Stimulated activated naive CD4-positive, alpha-beta T cell treated with Interleukin-2 at 50 U/mL for 16 hours (primary cell): ENCODE results near the gene KIF12.
"Not testable (repeated sequence)": the region's sequence is repeated elsewhere in the genome, so short reads cannot be mapped to it uniquely, and the experiment has no call there.

Experiments
- DNase-seq: peaks from one replicate; lab custom pipeline; 2025; lab: John Stamatoyannopoulos, UW

KIF12 gene

DNA sequence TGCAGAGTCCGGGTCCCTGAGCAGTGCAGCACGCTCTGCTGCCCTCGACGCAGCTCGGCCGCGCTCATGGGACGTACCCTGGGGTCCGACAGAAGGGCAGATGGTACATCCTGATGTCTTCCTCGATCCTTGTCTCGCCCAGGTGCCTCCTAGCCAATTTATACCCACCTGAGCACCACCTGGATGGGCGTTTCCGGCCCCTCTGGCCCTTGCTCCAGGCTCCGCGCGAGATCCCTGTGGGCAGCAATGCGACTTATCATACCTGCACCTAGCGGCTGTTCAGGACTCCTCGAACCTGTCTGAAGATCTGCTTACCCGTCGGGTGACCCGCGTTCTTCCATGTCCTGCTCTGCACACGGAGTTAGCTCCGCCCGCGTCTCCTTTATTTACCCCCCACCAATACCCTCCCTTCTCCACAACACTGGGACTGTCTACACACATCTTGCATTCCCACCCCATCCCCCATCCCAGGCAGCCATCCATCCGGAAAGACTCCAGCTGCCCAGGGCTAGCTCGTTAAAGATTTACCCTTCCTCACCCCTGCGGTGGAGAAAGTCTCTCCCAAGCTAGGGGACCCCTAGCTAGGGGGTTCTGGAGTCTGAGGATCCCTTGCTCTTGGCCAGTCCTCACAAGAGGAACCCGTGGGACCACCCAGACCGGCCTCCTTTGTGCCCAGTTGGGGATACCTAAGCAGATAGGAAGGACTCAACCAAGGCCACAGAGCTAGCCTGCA, at the start of gene KIF12:
TSS of gene KIF12 (minus strand) at position 357 of the 733 bp plus-strand sequence. CDS start at position 341, 16 bp downstream.
- no peak for DNase-seq

- DNase-seq, result no peak
These were observed 47.6 kb upstream of the KIF12 start for GRCh38 chr9:114146735-114147134.

DNA sequence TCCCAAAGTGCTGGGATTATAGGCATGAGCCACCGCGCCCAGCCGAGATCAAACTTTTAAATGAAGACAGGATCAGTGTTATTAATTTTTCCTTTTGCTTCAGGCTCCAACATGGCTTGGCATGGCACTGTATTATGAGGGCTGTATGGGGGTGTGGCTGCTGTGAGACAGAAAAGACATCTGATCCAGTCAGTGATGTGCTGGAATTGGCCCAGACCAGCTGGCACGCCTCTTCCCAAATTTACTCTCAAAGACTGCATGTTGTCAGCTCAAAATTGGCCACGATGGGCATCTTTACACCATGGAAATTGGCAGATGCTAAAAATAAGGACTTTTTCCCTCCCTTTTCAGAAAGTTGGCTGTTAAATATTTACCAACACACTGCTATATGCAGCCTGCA, 44.1 kb upstream of the KIF12 start:
- DNase-seq, result no peak

DNA sequence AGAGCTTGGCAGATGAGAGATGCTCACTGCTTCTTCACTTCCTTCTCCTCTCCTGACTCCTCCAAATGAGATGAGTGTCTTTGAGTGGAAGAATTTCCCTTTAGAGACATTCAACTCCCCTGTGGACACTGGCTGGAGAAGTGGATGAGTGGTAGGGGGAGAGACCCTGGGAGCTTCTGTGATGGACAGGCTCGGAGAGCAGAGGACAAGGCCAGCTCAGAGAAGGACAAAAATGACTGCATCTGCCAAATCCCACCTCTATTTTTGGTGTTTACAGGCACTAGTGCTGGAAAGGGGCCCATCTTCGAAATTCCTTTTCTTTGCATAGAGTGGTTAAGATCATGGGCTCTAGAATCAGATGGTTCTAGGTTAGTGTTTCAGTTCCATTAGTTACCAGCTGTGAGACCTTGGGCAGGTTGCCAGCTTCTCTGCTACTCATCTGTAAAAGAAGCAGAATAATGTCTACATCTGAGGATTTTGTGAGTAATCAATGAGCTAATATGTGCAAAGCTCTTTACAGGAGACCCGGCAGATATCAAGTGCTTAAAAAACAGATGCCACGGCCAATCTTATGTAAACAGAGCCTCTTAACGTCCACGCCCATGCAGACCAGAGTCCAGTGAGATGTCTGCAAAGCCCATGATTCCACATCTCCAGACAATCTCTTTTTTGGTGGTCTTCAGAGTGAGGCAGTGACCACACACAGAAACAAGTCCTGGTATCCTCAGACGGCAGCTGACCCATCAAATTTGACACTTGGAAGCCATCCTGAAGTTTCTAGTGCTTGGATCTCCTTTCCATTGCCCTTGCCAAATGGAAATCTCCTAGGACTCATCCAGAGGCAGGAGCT, 42.7 kb upstream of the KIF12 start:
- no peak for DNase-seq

DNA sequence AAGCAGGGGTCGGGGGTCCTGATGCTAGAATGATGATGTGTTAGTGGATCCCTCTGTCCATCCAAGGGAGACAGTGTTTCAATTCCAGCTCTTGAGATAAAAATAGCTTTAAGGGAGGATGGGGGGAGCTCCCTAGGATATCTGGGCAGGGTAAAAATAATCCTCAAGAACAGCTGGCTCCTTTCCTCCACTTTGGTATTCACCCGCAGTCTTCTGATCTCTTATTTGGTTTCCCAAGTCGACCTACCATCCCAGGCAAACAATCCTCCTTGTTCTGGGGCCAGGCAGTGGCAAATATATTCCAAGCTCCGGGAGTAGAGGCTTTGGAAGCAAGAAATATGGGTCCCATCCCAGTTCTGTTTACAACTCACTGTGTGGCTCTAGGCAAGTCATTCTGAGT, 41.8 kb upstream of the KIF12 start:
- no peak for DNase-seq

DNA sequence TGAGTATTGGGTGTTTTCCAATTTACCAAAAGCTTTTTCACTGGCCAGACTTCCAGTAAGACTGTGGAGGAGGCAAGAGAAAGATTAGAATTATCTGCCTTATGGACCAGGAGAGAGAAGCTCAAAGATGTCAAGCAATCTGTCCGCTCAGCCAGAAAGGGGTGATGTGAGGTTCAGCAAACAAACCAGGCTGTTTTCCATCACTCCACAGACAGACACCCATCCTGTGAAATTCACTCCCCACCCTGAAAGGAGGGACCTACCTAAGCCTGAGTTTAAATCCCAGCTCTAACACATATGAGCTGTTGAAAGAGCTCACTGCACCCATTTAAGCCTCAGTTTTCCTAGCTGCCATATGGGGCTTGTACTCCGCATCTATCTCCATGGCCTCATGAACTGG, 41.3 kb upstream of the KIF12 start:
- DNase-seq, result no peak

GRCh38 chr9:114139071-114139470, 40.0 kb upstream of the KIF12 start:
- DNase-seq, result no peak

- no peak for DNase-seq
These were observed 39.5 kb upstream of the KIF12 start for GRCh38 chr9:114138552-114138971.

DNA sequence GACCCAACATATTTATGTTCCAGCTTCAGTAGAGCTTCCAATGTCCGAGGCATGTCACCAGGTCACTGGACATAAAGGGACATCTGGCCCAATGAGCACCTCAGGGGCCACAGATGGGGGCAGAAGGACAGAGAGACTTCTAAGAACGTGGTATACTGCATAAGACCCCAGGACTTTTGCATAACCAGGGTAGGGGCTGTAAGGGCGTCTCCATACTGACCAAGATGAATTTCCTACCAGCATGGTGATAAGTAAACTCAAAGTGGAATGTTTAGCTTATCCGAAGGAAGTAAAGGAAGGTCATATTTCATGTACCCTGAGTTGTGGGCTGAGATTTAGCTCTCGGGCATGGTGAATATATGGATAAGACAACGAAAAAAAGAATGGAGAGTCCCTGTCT, 38.7 kb upstream of the KIF12 start:
- DNase-seq, result no peak

DNA sequence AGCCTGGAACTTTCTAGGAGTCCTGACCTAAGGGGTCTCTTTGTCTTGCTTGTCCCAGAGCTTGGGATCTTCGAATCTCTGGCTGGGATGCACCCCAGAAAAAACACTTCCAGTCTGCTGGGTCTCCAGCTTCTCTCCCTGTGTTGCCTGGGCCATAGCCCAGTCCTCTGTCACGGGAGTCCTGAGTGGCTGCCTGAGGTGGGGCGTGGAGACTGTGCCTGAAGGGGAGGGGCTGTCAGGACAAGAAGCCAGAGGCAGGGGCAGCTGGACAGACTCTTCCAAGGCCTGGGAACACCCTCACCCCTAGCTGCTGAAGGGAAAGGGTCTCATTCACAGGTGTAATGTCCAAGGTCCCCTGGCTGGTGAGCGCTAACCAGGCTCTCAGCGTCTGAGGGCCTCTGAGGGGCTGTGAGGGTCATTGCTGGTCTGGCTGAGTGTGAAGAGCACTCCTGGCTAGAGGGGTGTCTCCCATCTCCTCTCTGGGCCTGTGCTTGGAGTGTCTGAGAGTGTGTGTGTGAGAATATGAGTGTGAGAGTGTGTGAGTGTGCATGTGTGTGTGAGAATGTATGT, 35.8 kb upstream of the KIF12 start:
- DNase-seq, result no peak

GRCh38 chr9:114132550-114132918, 33.4 kb upstream of the KIF12 start:
- no peak for DNase-seq

DNA sequence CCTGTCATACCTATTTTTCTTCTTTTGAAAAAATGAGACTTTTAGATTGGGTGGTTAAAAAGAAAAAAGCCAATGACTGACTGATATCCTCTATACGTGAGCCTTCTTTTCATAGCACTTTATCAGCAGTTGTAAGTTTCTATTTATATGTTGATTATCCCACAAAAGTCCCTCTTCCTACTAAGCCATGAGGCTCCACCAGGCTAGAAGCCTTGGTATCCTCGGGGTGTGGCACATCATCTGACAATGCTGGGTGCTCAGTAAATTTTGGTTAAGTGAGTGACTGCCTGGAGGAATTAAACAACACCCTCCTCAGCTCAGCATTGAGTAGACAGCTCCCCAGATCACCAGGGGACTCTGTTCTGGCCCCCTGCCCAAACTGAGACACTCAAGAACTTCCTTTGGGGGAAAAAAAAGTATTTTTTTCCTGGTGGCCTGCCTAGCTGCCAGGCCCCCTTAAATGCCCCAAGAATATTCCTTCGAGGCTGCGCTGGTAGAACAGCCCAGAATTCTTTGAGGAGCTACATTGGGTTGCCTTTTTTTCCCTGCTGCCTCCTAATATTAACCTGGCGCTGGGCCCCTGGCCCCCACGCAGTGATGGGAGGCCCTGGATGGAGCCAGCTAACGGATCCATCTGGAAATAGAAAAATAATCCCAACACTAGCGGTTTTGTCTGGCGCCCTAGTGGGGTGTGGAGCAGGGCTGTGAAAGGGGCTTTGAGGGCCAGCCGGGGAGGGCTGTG, 32.9 kb upstream of the KIF12 start:
- DNase-seq, result no peak

- no peak for DNase-seq
These were observed 31.7 kb upstream of the KIF12 start for GRCh38 chr9:114130624-114131277.

GRCh38 chr9:114130141-114130540, 31.0 kb upstream of the KIF12 start:
- no peak for DNase-seq

GRCh38 chr9:114128759-114129158, 29.7 kb upstream of the KIF12 start:
- DNase-seq, result not testable (repeated sequence)

- no peak for DNase-seq
These were observed 27.4 kb upstream of the KIF12 start for GRCh38 chr9:114126247-114127060.

- DNase-seq, result no peak
These were observed 26.5 kb upstream of the KIF12 start for GRCh38 chr9:114125476-114126013.

- DNase-seq, result no peak
These were observed 25.8 kb upstream of the KIF12 start for GRCh38 chr9:114124666-114125475.

DNA sequence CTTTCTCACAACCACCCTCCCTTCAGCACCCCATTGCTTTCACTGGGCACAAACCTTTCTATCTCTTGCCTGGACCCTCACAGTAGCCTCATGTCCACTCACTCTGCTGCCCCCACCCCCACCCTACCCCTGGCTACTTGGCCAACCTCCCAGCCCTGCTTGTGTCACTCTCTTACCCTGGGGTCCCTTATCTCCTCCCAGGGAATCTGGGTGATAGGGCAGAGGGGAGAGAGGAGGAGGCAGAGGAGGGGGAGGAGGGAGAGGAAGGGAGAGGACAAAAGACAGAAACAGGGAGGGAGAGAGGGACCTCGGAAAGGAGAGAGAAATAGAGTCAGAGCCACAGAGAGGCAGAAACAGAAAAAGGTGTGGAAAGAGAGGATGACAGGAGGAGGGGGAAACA, 25.0 kb upstream of the KIF12 start:
- no peak for DNase-seq
